CD14-positive monocyte (primary cell): ENCODE measurements around the gene PIK3R2. TPM values are rescaled to one million over a fixed set of nuclear protein-coding genes. Genes with fewer than 3 reads are reported as not detected.

Experiments
- DNase-seq, 3 donors: peaks; one replicate each; pipeline ENCODE4 v3.0.0-alpha.2; 2011 to 2022
- H2AFZ ChIP-seq: 2 replicates; pipeline ENCODE4 v1.6.0; 2012; ENCODE audit warnings: mild to moderate bottlenecking, low read depth, low read length, inconsistent platforms; ENCODE audit not compliant: insufficient read depth, poor library complexity, severe bottlenecking
- H3K27ac ChIP-seq, 2 donors: 1 replicate in 1 of 2; 2 replicates in 1 of 2; pipeline ENCODE4 v1.5.1; 2012 to 2013; ENCODE audit warnings: low read length in 2 of 2, control low read depth in 1 of 2, inconsistent platforms in 1 of 2, low read depth in 1 of 2, mild to moderate bottlenecking in 1 of 2
- H3K27me3 ChIP-seq, 2 donors: one replicate each; pipeline versions ENCODE4 v1.6.0 to v1.6.1; 2011 to 2013; ENCODE audit warnings: low read length in 2 of 2; ENCODE audit not compliant: control insufficient read depth in 2 of 2, insufficient read depth in 2 of 2
- H3K36me3 ChIP-seq, 2 donors: replicated peaks in 1 of 2; 1 replicate in 1 of 2; 2 replicates in 1 of 2; pipeline versions ENCODE4 v1.5.1 to v1.6.1; 2012 to 2013; ENCODE audit warnings: low read length in 2 of 2, control low read depth in 1 of 2, inconsistent platforms in 1 of 2, mild to moderate bottlenecking in 1 of 2; ENCODE audit not compliant: insufficient read depth in 2 of 2, control insufficient read depth in 1 of 2
- H3K4me1 ChIP-seq, 2 donors: 1 replicate in 1 of 2; 2 replicates in 1 of 2; pipeline versions ENCODE4 v1.5.1 to v1.6.1; 2012 to 2013; ENCODE audit warnings: low read length in 2 of 2, control low read depth in 1 of 2, inconsistent platforms in 1 of 2, mild to moderate bottlenecking in 1 of 2, moderate library complexity in 1 of 2; ENCODE audit not compliant: insufficient read depth in 2 of 2, control insufficient read depth in 1 of 2
- H3K4me2 ChIP-seq: replicated peaks from 2 replicates; pipeline ENCODE3; 2012; ENCODE audit warnings: low read length, moderate library complexity, mild to moderate bottlenecking; ENCODE audit not compliant: poor library complexity, severe bottlenecking; ENCODE audit errors: extremely low read depth
- H3K4me3 ChIP-seq, 3 experiments: fragments of 200-600 bp in 1 of 3; sonication (generic) in 1 of 3; replicated peaks in 1 of 3; 1 replicate in 2 of 3; 2 replicates in 1 of 3; pipeline ENCODE4 v1.5.1; 2011 to 2013; ENCODE audit warnings: low read length in 3 of 3, mild to moderate bottlenecking in 3 of 3, control low read depth in 2 of 3, low read depth in 2 of 3, inconsistent platforms in 1 of 3, moderate library complexity in 1 of 3
- H3K79me2 ChIP-seq: 2 replicates; pipeline ENCODE4 v1.6.0; 2012; ENCODE audit warnings: mild to moderate bottlenecking, control low read depth, inconsistent platforms, low read length, moderate library complexity; ENCODE audit not compliant: insufficient read depth
- H3K9ac ChIP-seq: 2 replicates; pipeline ENCODE4 v1.6.0; 2017; ENCODE audit warnings: low read length, mild to moderate bottlenecking; ENCODE audit not compliant: insufficient read depth, poor library complexity, severe bottlenecking
- H3K9me3 ChIP-seq, 2 donors: replicated peaks in 1 of 2; 1 replicate in 1 of 2; 2 replicates in 1 of 2; pipeline versions ENCODE4 v1.5.1 to v1.6.1; 2012 to 2013; ENCODE audit warnings: low read length in 2 of 2, control low read depth in 1 of 2; ENCODE audit not compliant: control insufficient read depth in 1 of 2, insufficient read depth in 1 of 2
- H4K20me1 ChIP-seq: 2 replicates; pipeline ENCODE4 v1.6.0; 2012; ENCODE audit warnings: mild to moderate bottlenecking, low read length, control low read depth, moderate library complexity; ENCODE audit not compliant: insufficient read depth
- H3K27ac Mint-ChIP-seq, 7 donors: one replicate each; pipeline ENCODE4 v1.8.0; 2020; ENCODE audit warnings: mild to moderate bottlenecking in 7 of 7, mixed read lengths in 7 of 7, moderate library complexity in 6 of 7, inconsistent platforms in 2 of 7
- H3K27me3 Mint-ChIP-seq, 3 donors: one replicate each; pipeline ENCODE4 v1.8.0; 2021 to 2022; ENCODE audit warnings: low read depth in 3 of 3, mild to moderate bottlenecking in 3 of 3, mixed read lengths in 3 of 3, moderate library complexity in 3 of 3, inconsistent platforms in 1 of 3
- H3K36me3 Mint-ChIP-seq, 2 donors: one replicate each; pipeline ENCODE4 v1.8.0; 2020; ENCODE audit warnings: mixed read lengths in 2 of 2, inconsistent platforms in 1 of 2, mild to moderate bottlenecking in 1 of 2
- H3K4me1 Mint-ChIP-seq: one replicate; pipeline ENCODE4 v1.8.0; 2020; ENCODE audit warnings: mild to moderate bottlenecking, mixed read lengths
- H3K4me3 Mint-ChIP-seq, 2 donors: one replicate each; pipeline ENCODE4 v1.8.0; 2020; ENCODE audit warnings: mild to moderate bottlenecking in 2 of 2, mixed read lengths in 2 of 2, moderate library complexity in 1 of 2
- H3K9me3 Mint-ChIP-seq, 7 donors: one replicate each; pipeline ENCODE4 v1.8.0; 2020 to 2022; ENCODE audit warnings: mixed read lengths in 7 of 7, mild to moderate bottlenecking in 6 of 7, moderate library complexity in 6 of 7, inconsistent platforms in 2 of 7
- CTCF ChIP-seq: fragments of 200-600 bp; IDR thresholded peaks from one replicate; pipeline ENCODE4 v1.8.0; 2022; ENCODE audit warnings: antibody characterized with exemption, mild to moderate bottlenecking
- WGBS: methylation state at CpG from one replicate; pipeline ENCODE4 v1.1.5; 2013; ENCODE audit warnings: missing lambda C conversion rate; ENCODE audit not compliant: insufficient coverage; 5-methylcytosine and 5-hydroxymethylcytosine counted together
- intact Hi-C, 2 donors: fragments of 100-400 bp; cut with micrococcal nuclease; formaldehyde crosslinking; loops; one replicate each; pipeline versions ENCODE4 v1.15.0 to v1.15.1; 2023
- polyA plus RNA-seq, 3 donors: library from polyadenylated mRNA; depleted of rRNA in 1 of 3; unstranded in 2 of 3; stranded (reverse) in 1 of 3; fragments of 300-500 nt in 2 of 3; fragments of >200 nt in 1 of 3; fragmentation: Illumina TruSeq in 2 of 3; gene quantifications; 1 replicate in 2 of 3; 2 replicates in 1 of 3; pipeline ENCODE4 v1.2.3, GENCODE V29; 2012 to 2021

Gene PIK3R2
- polyA plus RNA-seq, 3 donors, result 0.99 to 7.7 (median 2.0) TPM

GRCh38 chr19:18117364-18117691 is 35.6 kb upstream of the PIK3R2 start:
- H3K9ac ChIP-seq, result no peak overlapping the region
- Mint-ChIP-seq H3K27ac (peak overlapping the region; percentile 46 to 87 (median 82)), H3K36me3 (peaks cover 54 to 68% of the 10 kb centered on the region in 2 donors), H3K4me1 (peaks cover 50% of the 10 kb centered on the region), H3K9me3 (peaks cover 0 to 2% (median 0%) of the 10 kb centered on the region in 7 donors), H3K4me3 (peak overlapping the region; percentile 68 to 75), H3K27me3 (peaks cover 0 to 3% (median 2%) of the 10 kb centered on the region in 3 donors)
- intact Hi-C loops, result loop anchor here in 1 of 2 donors (5.0 kb wide), 1 partner anchor 35 kb away; the partner anchor contains the start of gene PIK3R2
- no peak overlapping the region for H2AFZ ChIP-seq
- H3K4me2 ChIP-seq, result peak overlapping the region; percentile 98
- 33% methylated on average over 8 of the region's 11 CpGs for WGBS
- no peaks in the 10 kb centered on the region for H3K27me3 ChIP-seq
- no peak for DNase-seq
- H3K4me1 ChIP-seq, result peaks cover 30 to 47% of the 10 kb centered on the region in 2 donors
- peak overlapping the region in 1 of 3 experiments; percentile 81 for H3K4me3 ChIP-seq
- H3K27ac ChIP-seq, result peak overlapping the region in 1 of 2 donors; percentile 26
- H4K20me1 ChIP-seq, result peaks cover 93% of the 10 kb centered on the region
- H3K9me3 ChIP-seq, result no peaks in the 10 kb centered on the region
- TF ChIP-seq CTCF, result no peak
- peaks cover 75% of the 10 kb centered on the region for H3K79me2 ChIP-seq
- H3K36me3 ChIP-seq, result peaks cover 36 to 66% of the 10 kb centered on the region in 2 donors

- H3K27me3 ChIP-seq, result no peaks in the 10 kb centered on the region
- H3K9me3 ChIP-seq, result no peaks in the 10 kb centered on the region
- peak overlapping the region; percentile 51 for H3K9ac ChIP-seq
- peak; percentile 83 to 90 (median 87) for DNase-seq
- peak overlapping the region; percentile 35 to 81 (median 45) for H3K4me3 ChIP-seq
- intact Hi-C loops, result loop anchor here in 1 of 2 donors (2.0 to 5.0 kb wide), 2 partner anchors 34 to 43 kb away; partner anchors contain the start of gene PIK3R2
- H3K4me3 Mint-ChIP-seq, result peak overlapping the region; percentile 70 to 77
- peaks cover 56 to 68% of the 10 kb centered on the region in 2 donors for H3K36me3 Mint-ChIP-seq
- H3K27ac Mint-ChIP-seq, result peak overlapping the region in 5 of 7 donors; percentile 73 to 87 (median 83)
- H3K27ac ChIP-seq, result no peak overlapping the region
- peaks cover 45% of the 10 kb centered on the region for H3K4me1 Mint-ChIP-seq
- H3K36me3 ChIP-seq, result peaks cover 39 to 67% of the 10 kb centered on the region in 2 donors
- peak overlapping the region; percentile 41 for H2AFZ ChIP-seq
- H3K79me2 ChIP-seq, result peaks cover 75% of the 10 kb centered on the region
- H3K27me3 Mint-ChIP-seq, result peaks cover 0 to 3% (median 2%) of the 10 kb centered on the region in 3 donors
- 1% methylated on average over 77 of the region's 86 CpGs for WGBS
- H3K4me2 ChIP-seq, result peak overlapping the region; percentile 98
- peaks cover 0 to 2% (median 0%) of the 10 kb centered on the region in 7 donors for H3K9me3 Mint-ChIP-seq
- no peak for TF ChIP-seq CTCF
- peaks cover 26 to 46% of the 10 kb centered on the region in 2 donors for H3K4me1 ChIP-seq
- peaks cover 95% of the 10 kb centered on the region for H4K20me1 ChIP-seq
Observed at GRCh38 chr19:18117692-18118378, 35.1 kb upstream of the PIK3R2 start.
